Fibroblast of skin of abdomen (primary cell): Measurements from ENCODE around the gene CWC27.
"Not testable (repeated sequence)": the region's sequence is repeated elsewhere in the genome, so short reads cannot be mapped to it uniquely, and the experiment has no call there.

ENCODE experiments used
- DNase-seq: peaks from one replicate; pipeline ENCODE4 v3.0.0-alpha.2; 2013

CWC27 gene

DNA sequence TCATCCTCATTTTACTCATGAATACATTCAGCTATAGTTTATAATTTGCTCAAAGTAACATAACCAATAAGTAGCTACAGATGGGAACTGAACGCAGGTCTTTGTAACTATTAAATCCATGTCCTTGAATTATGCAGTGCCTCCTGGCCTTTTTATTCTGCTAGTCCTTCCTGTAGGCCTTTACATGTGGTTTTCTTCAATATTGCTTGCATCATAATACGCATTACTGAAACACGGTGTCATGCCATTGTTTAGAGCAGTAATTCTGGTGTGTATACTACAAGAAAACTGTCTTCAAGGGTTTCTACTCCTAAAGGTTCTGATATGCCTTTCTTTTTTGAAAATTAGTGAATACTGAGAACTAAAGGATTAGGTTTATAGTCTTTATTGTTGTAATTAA is 20.7 kb downstream of the CWC27 start:
- peak; percentile 66 for DNase-seq

DNA sequence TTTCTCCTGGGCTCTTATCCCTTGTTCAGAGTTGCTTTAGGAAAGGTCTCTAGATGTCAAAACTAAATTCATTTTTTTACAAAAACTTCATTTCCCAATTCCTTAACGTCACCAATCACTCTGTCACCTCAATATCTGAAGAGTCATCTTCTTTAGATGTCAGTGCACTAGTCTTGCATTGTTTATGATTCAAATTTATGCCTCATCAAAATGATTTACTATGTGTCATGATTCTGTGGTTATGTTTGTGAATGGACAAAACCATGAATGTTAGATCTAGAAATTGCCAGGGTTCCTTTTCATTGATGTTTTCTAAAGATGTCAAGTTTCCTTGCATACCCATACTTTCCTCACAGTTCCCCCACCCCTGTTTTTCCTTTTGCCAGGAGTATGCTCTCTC is 21.5 kb downstream of the CWC27 start:
- peak; percentile 39 for DNase-seq

DNA sequence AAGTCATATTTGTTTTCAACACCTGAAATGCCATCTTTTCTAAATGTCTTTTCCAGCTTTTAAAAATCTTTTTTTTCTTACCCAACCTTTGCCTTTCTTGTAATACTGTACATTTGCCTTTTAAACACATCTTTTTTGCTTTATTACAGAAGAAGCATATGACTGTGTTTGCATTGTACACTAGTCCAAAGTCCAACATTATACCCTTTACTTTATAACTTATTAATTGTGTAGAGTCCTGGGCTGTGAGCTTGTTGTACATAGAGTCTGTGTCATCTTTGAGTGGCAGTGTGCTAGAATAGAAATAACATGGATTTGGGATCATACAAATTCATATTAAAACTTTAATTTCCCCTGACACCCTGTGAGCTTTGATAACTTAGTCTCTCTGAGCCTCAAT is 23.7 kb downstream of the CWC27 start:
- DNase-seq = no peak

GRCh38 chr5:64794053-64794770 is 25.5 kb downstream of the CWC27 start:
- no peak for DNase-seq

- no peak for DNase-seq
These were observed 27.6 kb downstream of the CWC27 start for GRCh38 chr5:64796301-64796700.

- DNase-seq = peak; percentile 16
These were observed 32.2 kb downstream of the CWC27 start for GRCh38 chr5:64800926-64801325.

DNA sequence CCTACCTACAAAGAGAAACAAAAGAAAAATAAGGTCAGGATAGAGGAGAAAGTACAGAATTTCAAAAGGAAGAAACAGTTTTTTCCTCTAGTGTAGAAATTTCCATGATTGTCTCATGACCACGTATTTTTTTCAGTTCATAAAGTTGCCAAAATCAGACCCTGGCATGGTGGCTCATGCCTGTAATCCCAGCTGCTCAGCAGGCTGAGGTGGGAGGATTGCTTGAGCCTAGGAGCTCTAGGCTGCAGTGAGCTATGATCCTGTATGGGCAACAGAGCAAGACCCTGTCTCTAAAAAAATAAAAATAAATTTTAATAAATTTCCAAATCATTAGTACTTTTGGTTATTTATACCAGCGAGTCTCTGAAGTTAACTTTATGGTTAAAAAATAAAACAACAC is 37.8 kb downstream of the CWC27 start:
- DNase-seq = no peak

DNA sequence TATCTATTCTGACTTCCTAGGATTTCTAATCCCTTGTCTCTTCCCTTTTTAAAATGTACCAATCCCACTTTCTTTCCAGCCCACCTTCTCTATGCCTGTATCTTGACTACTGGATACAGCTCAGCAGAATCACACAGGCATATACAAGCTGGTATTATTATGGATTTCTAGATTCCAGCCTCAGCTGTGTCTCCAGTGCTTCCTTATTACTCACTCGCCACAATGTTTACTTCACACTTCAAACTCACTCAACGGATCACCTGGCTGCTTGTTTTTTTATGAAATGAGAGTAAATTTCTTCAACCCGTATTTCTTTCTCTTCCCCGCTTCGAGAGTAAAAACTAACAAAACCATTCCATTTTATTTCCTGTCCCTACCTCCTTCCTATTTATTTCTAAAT is 38.8 kb downstream of the CWC27 start:
- peak; percentile 8 for DNase-seq

DNA sequence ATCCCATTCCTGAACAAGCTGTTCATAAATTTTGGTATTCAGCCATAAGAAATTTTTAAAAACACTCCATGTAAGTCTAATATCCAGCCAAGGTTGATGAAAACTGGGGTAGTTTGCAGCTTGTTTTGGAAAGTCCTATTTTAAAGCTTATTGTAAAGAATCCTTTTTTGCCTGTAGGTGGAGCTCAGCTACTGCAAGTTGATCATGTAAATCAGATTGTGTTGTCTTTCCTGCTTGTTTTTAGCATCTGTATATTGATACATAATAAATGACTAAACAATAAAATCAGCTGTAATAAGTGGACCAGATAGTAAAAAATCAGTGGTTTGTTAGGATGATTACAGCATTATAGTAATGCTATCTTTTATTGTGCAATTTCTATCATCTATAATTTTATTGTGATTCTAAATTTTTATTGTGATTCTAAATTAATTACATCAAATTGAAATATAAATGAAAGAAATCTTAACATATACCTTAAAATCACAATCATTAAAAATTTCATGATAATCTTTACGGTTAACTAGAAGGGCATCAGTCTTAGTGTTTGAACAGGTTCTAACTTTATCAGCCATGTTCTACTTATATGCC is 42.4 kb downstream of the CWC27 start:
- peak; percentile 66 for DNase-seq

- no peak for DNase-seq
These were observed 45.3 kb downstream of the CWC27 start for GRCh38 chr5:64814073-64814472.

DNA sequence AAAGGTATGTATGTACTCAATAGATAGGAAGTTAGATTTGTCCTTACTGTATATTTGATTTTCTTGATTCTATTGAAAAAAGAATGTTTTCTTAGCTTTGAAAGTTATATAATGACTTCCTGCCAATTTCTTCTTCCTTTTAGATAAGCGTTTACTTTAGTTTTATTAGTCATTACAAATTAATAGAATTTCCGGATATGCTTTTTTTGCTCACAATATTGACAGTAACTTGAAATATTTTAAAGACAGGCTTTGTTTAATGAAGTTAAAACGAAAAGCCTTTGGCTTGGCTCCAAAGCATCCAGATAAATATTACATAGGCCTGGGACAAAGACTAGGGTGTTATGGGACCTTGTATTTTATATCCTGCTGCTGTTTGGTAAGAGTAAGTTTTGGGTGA is 49.5 kb downstream of the CWC27 start:
- DNase-seq = no peak

- DNase-seq = not testable (repeated sequence)
These were observed 50.6 kb downstream of the CWC27 start for GRCh38 chr5:64819345-64819744.

DNA sequence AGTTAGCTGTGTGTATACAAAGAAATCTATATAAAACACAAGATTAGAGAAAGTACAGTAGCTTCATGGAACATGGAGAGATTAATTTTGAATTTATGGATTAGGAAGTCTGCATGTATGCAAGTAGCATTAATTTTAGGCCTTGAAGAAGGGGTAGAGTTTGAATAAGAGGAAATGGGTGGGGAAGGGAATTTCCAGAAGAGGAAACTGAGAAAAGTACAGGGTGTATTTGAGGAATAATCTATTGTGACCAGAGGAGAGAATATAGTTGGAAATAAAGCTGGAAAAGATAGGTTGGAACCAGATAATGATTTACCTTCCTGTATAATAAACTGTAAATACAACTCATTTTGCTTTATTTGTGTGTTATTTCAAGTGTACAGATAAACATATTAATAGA is 53.6 kb downstream of the CWC27 start:
- no peak for DNase-seq

GRCh38 chr5:64826541-64826940 is 57.8 kb downstream of the CWC27 start:
- no peak for DNase-seq

- no peak for DNase-seq
These were observed 59.0 kb downstream of the CWC27 start for GRCh38 chr5:64827703-64828102.

GRCh38 chr5:64830650-64831049 is 61.9 kb downstream of the CWC27 start:
- not testable (repeated sequence) for DNase-seq

- no peak for DNase-seq
These were observed 63.3 kb downstream of the CWC27 start for GRCh38 chr5:64831996-64832395.

- no peak for DNase-seq
These were observed 65.3 kb downstream of the CWC27 start for GRCh38 chr5:64834037-64834436.

- no peak for DNase-seq
These were observed 65.9 kb downstream of the CWC27 start for GRCh38 chr5:64834611-64835010.

DNA sequence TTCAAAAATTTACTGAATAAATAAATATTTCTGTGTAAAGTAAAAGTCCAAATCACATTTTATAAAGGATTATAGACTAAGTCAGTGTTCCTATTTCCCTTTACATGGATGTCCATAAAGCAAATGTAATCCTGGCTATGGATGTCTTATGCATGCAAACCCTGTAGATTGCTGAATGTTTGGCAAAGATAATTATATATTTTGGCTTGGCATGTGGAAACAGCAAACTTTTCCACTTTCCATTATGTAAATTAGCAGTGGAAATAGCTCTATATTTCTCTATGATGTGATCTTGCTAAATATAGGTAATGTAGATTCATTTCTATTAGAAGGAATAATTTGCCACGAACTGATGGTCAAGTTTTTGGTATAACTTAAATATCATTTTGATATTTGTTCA is 66.5 kb downstream of the CWC27 start:
- DNase-seq = no peak

GRCh38 chr5:64836190-64836755 is 67.5 kb downstream of the CWC27 start:
- no peak for DNase-seq

GRCh38 chr5:64836786-64837185 is 68.1 kb downstream of the CWC27 start:
- no peak for DNase-seq

DNA sequence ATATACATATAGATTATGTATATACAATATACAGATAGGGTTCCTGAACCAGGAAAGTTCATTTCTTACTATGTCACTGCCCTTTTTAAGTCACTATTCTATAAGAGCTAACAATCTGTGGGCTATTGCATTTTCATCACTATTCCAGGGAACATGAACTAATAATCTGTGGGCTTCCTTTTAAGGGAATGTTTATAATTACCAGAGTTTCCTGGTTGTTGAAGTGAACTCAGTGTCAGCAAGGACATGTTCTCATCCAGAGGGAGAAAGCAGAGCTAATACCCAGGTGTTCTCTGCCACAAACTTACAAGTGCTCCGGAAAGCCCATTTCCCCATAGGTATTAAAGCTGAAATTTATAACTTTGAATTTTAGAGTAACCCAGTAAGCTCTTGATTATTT is 69.6 kb downstream of the CWC27 start:
- peak; percentile 25 for DNase-seq

- DNase-seq = no peak
These were observed 70.1 kb downstream of the CWC27 start for GRCh38 chr5:64838803-64839202.
